CD4-positive, CD25-positive, alpha-beta regulatory T cell (primary cell): ENCODE results near the gene CHST11. TPM values are rescaled to one million over a fixed set of nuclear protein-coding genes. Genes with fewer than 3 reads are reported as not detected.
A peak's percentile ranks its signal among the peaks of the same experiment; 100 is the strongest.

ENCODE experiments used
- ATAC-seq, 2 donors: fragments of 150-1000 bp; cut with Tn5 transposase; one replicate each; pipeline ENCODE4 v1.10.0; 2021; ENCODE audit warnings: low read depth in 2 of 2, moderate number of reproducible peaks in 2 of 2, moderate library complexity in 1 of 2
- DNase-seq, 3 donors: peaks; one replicate each; pipeline versions ENCODE4 v3.0.0 to v3.0.0-alpha.2; 2012 to 2022; ENCODE audit warnings: mixed read lengths in 1 of 3
- H3K27ac ChIP-seq: one replicate; pipeline ENCODE4 v1.7.0; 2013; ENCODE audit warnings: mild to moderate bottlenecking, low read length; ENCODE audit not compliant: insufficient read depth, poor library complexity, severe bottlenecking
- H3K27me3 ChIP-seq: one replicate; pipeline ENCODE4 v1.7.0; 2013; ENCODE audit warnings: low read length; ENCODE audit not compliant: control insufficient read depth, insufficient read depth
- H3K36me3 ChIP-seq: one replicate; pipeline ENCODE4 v1.7.0; 2013; ENCODE audit warnings: mild to moderate bottlenecking, low read length, moderate library complexity; ENCODE audit not compliant: control insufficient read depth, insufficient read depth
- H3K4me1 ChIP-seq: 2 replicates; pipeline ENCODE4 v1.7.0; 2013; ENCODE audit warnings: mild to moderate bottlenecking, low read length; ENCODE audit not compliant: insufficient read depth, control insufficient read depth, poor library complexity, severe bottlenecking
- H3K4me3 ChIP-seq: one replicate; pipeline ENCODE4 v1.7.0; 2013; ENCODE audit warnings: low read depth, mild to moderate bottlenecking, low read length, moderate library complexity
- H3K9me3 ChIP-seq, 2 experiments: 1 replicate in 1 of 2; 2 replicates in 1 of 2; pipeline ENCODE4 v1.7.0; 2013; ENCODE audit warnings: low read length in 2 of 2, mild to moderate bottlenecking in 1 of 2, moderate library complexity in 1 of 2; ENCODE audit not compliant: control insufficient read depth in 2 of 2
- H3K27ac Mint-ChIP-seq, 3 donors: one replicate each; pipeline ENCODE4 v1.8.0; 2020 to 2022; ENCODE audit warnings: mild to moderate bottlenecking in 3 of 3, mixed read lengths in 3 of 3, moderate library complexity in 2 of 3
- H3K27me3 Mint-ChIP-seq: one replicate; pipeline ENCODE4 v1.8.0; 2022; ENCODE audit warnings: mild to moderate bottlenecking, mixed read lengths
- H3K36me3 Mint-ChIP-seq: one replicate; pipeline ENCODE4 v1.8.0; 2020; ENCODE audit warnings: mixed read lengths
- H3K4me1 Mint-ChIP-seq, 4 donors: one replicate each; pipeline ENCODE4 v1.8.0; 2020 to 2022; ENCODE audit warnings: mixed read lengths in 4 of 4, mild to moderate bottlenecking in 1 of 4
- H3K4me3 Mint-ChIP-seq, 4 donors: one replicate each; pipeline ENCODE4 v1.8.0; 2020 to 2022; ENCODE audit warnings: mild to moderate bottlenecking in 4 of 4, mixed read lengths in 4 of 4, moderate library complexity in 3 of 4
- H3K9me3 Mint-ChIP-seq, 7 donors: one replicate each; pipeline ENCODE4 v1.8.0; 2020 to 2022; ENCODE audit warnings: mixed read lengths in 7 of 7, mild to moderate bottlenecking in 3 of 7, moderate library complexity in 2 of 7
- polyA plus RNA-seq, 4 donors: library from polyadenylated mRNA; unstranded; fragments of 300-500 nt; fragmentation: Illumina TruSeq; gene quantifications; one replicate each; pipeline ENCODE4 v1.2.3, GENCODE V29; 2021
- total RNA-seq: library from RNA; stranded (reverse); gene quantifications from one replicate; pipeline ENCODE4 v1.2.3, GENCODE V29; 2022

Gene CHST11
- total and polyA plus RNA-seq, 5 donors from 2014 or later = 70.2 to 192 (median 105) TPM

- Histone ChIP-seq H3K27me3 (no peaks in the 10 kb centered on the region), H3K4me3 (no peak overlapping the region), H3K36me3 (peaks cover 2% of the 10 kb centered on the region), H3K4me1 (peaks cover 46% of the 10 kb centered on the region), H3K27ac (peak overlapping the region; percentile 76), H3K9me3 (no peaks in the 10 kb centered on the region)
- ATAC-seq (no peak), DNase-seq (no peak)
- no peaks in the 10 kb centered on the region for H3K9me3 Mint-ChIP-seq
- no peaks in the 10 kb centered on the region for H3K27me3 Mint-ChIP-seq
- H3K4me3 Mint-ChIP-seq = peak overlapping the region in 2 of 4 donors; percentile 11 to 83
- peaks cover 10% of the 10 kb centered on the region for H3K36me3 Mint-ChIP-seq
- H3K4me1 Mint-ChIP-seq = peaks cover 39 to 86% (median 68%) of the 10 kb centered on the region in 4 donors
- H3K27ac Mint-ChIP-seq = peak overlapping the region; percentile 48 to 93 (median 90)
These were observed 215.9 kb downstream of the CHST11 start for GRCh38 chr12:104672501-104673265.

GRCh38 chr12:104673294-104673693 is 216.5 kb downstream of the CHST11 start:
- Mint-ChIP-seq H3K9me3 (no peaks in the 10 kb centered on the region), H3K36me3 (peaks cover 10% of the 10 kb centered on the region), H3K4me1 (peaks cover 46 to 86% (median 70%) of the 10 kb centered on the region in 4 donors), H3K4me3 (no peak overlapping the region), H3K27me3 (no peaks in the 10 kb centered on the region), H3K27ac (peak overlapping the region; percentile 21 to 70 (median 69))
- Histone ChIP-seq H3K36me3 (no peaks in the 10 kb centered on the region), H3K4me3 (no peak overlapping the region), H3K27me3 (no peaks in the 10 kb centered on the region), H3K27ac (peak overlapping the region; percentile 11), H3K4me1 (peaks cover 52% of the 10 kb centered on the region), H3K9me3 (no peaks in the 10 kb centered on the region)
- no peak for ATAC-seq
- DNase-seq = no peak

DNA sequence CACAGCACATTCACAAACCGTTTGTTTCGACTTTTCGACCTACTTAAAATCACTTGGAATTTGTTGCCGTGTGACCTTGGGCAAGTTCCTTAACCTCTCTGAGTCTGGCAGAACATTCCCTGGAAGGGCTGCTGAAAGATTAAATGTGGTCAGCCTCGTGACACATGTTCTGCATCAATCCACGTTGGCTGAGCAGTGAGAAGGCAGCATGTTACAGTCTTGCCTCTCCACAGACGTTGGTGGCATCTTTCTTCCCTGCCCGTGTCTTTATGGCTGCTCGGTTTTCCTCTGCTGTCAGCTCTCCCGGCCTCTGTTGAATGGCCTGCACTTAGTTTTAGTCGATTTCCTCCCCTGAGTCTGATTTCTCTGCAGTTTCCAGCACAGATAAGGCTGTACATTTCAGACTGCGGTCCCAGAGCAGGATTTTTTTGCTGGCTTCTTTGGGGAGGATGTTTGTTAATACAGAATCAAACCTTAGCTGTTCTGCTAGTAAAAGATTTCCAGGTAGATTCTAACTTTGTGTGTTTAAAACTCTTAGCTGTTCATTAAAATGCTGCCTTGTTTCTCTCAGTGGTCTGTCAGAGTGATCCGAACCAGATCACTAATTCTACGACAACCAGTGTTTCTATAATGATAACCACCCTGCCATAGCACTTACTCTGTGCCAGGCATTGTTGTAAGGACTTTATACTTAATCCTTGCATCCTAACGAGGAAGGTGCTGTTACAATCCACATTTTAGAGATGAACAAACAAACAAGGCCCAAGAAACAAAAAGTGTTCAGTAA is 217.1 kb downstream of the CHST11 start:
- Mint-ChIP-seq H3K27ac (peak overlapping the region; percentile 21 to 69 (median 38)), H3K4me3 (peak overlapping the region in 2 of 4 donors; percentile 14 to 23), H3K4me1 (peaks cover 48 to 86% (median 71%) of the 10 kb centered on the region in 4 donors), H3K36me3 (peaks cover 10% of the 10 kb centered on the region), H3K9me3 (no peaks in the 10 kb centered on the region), H3K27me3 (no peaks in the 10 kb centered on the region)
- H3K4me1 ChIP-seq = peaks cover 56% of the 10 kb centered on the region
- peak overlapping the region; percentile 20 for H3K27ac ChIP-seq
- no peak overlapping the region for H3K4me3 ChIP-seq
- H3K27me3 ChIP-seq = no peaks in the 10 kb centered on the region
- H3K9me3 ChIP-seq = no peaks in the 10 kb centered on the region
- no peaks in the 10 kb centered on the region for H3K36me3 ChIP-seq
- no peak for DNase-seq
- ATAC-seq = no peak

GRCh38 chr12:104676636-104677035 is 219.9 kb downstream of the CHST11 start:
- ATAC-seq (no peak), DNase-seq (no peak)
- Histone ChIP-seq H3K36me3 (no peaks in the 10 kb centered on the region), H3K9me3 (no peaks in the 10 kb centered on the region), H3K4me1 (peaks cover 57% of the 10 kb centered on the region), H3K27ac (no peak overlapping the region), H3K27me3 (no peaks in the 10 kb centered on the region), H3K4me3 (no peak overlapping the region)
- H3K4me1 Mint-ChIP-seq = peaks cover 47 to 86% (median 68%) of the 10 kb centered on the region in 4 donors
- peaks cover 4% of the 10 kb centered on the region for H3K36me3 Mint-ChIP-seq
- H3K27ac Mint-ChIP-seq = peak overlapping the region in 2 of 3 donors; percentile 70 to 74
- H3K27me3 Mint-ChIP-seq = no peaks in the 10 kb centered on the region
- peak overlapping the region in 1 of 4 donors; percentile 6 for H3K4me3 Mint-ChIP-seq
- no peaks in the 10 kb centered on the region for H3K9me3 Mint-ChIP-seq

DNA sequence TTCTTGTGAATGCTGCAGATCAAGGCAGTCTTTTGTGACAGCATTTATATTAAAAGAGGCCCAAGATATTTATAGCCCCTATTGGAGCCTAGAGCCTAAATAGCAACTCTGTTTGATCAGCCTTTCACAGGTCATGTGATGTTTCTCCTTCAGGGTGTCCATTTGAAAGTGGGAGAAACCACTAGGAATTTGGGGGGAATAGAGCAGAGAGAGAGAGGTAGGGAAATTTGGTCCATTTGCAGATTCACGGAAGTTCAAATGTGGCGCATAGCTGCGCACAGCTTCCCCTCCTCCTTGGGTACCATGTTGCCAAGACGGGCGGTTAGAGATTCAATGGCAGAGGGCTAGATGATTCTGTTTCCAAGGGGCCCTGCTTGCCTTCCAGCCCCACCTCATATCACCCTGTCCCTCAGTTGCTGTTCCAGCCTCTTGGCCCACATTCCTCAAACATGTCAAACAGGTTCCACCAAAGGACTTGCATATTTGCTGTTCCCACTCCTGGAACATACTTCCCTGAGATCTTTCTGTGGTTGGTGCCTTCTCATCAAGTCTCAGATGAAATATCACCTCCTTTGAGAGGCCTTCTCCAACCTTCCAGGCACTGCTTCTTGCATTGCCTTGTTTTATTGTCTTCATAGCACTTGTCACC is 220.8 kb downstream of the CHST11 start:
- H3K4me1 ChIP-seq = peaks cover 57% of the 10 kb centered on the region
- peak overlapping the region in 1 of 4 donors; percentile 6 for H3K4me3 Mint-ChIP-seq
- DNase-seq (no peak), ATAC-seq (no peak)
- H3K4me3 ChIP-seq = no peak overlapping the region
- no peaks in the 10 kb centered on the region for H3K27me3 Mint-ChIP-seq
- no peaks in the 10 kb centered on the region for H3K27me3 ChIP-seq
- H3K36me3 Mint-ChIP-seq = peaks cover 2% of the 10 kb centered on the region
- no peaks in the 10 kb centered on the region for H3K9me3 Mint-ChIP-seq
- peaks cover 51 to 86% (median 69%) of the 10 kb centered on the region in 4 donors for H3K4me1 Mint-ChIP-seq
- peak overlapping the region in 2 of 3 donors; percentile 60 to 74 for H3K27ac Mint-ChIP-seq
- H3K27ac ChIP-seq = no peak overlapping the region
- H3K9me3 ChIP-seq = no peaks in the 10 kb centered on the region
- no peaks in the 10 kb centered on the region for H3K36me3 ChIP-seq

- DNase-seq = peak in 2 of 3 donors; percentile 44 to 66
- Mint-ChIP-seq H3K27ac (peak overlapping the region; percentile 22 to 77 (median 43)), H3K9me3 (no peaks in the 10 kb centered on the region), H3K4me3 (peak overlapping the region; percentile 40 to 71 (median 56)), H3K36me3 (peaks cover 4% of the 10 kb centered on the region), H3K4me1 (peaks cover 45 to 95% (median 74%) of the 10 kb centered on the region in 4 donors), H3K27me3 (no peaks in the 10 kb centered on the region)
- H3K9me3 ChIP-seq = no peaks in the 10 kb centered on the region
- ATAC-seq = peak; percentile 43 to 49
- no peak overlapping the region for H3K4me3 ChIP-seq
- no peaks in the 10 kb centered on the region for H3K36me3 ChIP-seq
- H3K4me1 ChIP-seq = peaks cover 64% of the 10 kb centered on the region
- H3K27ac ChIP-seq = no peak overlapping the region
- H3K27me3 ChIP-seq = no peaks in the 10 kb centered on the region
These were observed 223.3 kb downstream of the CHST11 start for GRCh38 chr12:104680070-104680469.

DNA sequence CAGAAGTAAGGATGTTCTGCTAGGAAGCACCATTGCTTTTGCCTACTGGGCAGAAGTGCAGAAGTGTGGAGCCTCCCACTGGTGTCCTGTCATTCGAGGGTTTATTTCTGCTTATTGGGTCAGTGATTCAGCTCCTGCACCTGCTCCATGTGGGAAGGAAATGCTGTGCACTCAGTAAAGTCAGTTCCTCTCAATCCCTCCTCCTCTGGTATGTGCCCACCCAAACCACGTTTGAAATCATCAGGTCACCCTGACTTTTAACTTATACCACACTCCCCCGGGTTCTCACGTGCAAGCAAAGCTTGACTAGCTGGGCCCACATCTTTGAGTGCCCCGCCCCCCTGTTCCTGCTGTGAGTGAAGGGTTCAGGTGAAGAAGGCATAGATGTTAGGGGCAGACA is 223.7 kb downstream of the CHST11 start:
- H3K27me3 ChIP-seq = no peaks in the 10 kb centered on the region
- Mint-ChIP-seq H3K27ac (peak overlapping the region; percentile 43 to 77 (median 50)), H3K4me1 (peaks cover 49 to 96% (median 76%) of the 10 kb centered on the region in 4 donors), H3K9me3 (no peaks in the 10 kb centered on the region), H3K4me3 (peak overlapping the region in 3 of 4 donors; percentile 10 to 71 (median 62)), H3K27me3 (no peaks in the 10 kb centered on the region), H3K36me3 (peaks cover 4% of the 10 kb centered on the region)
- no peak overlapping the region for H3K4me3 ChIP-seq
- ATAC-seq (peak in 1 of 2 donors; percentile 17), DNase-seq (peak in 1 of 3 donors; percentile 38)
- peaks cover 64% of the 10 kb centered on the region for H3K4me1 ChIP-seq
- peak overlapping the region; percentile 79 for H3K27ac ChIP-seq
- H3K9me3 ChIP-seq = no peaks in the 10 kb centered on the region
- no peaks in the 10 kb centered on the region for H3K36me3 ChIP-seq
